ENCODE data around the gene MAFG.
"Not testable (repeated sequence)": the region's sequence is repeated elsewhere in the genome, so short reads cannot be mapped to it uniquely, and the experiment has no call there.

Gene MAFG

DNA sequence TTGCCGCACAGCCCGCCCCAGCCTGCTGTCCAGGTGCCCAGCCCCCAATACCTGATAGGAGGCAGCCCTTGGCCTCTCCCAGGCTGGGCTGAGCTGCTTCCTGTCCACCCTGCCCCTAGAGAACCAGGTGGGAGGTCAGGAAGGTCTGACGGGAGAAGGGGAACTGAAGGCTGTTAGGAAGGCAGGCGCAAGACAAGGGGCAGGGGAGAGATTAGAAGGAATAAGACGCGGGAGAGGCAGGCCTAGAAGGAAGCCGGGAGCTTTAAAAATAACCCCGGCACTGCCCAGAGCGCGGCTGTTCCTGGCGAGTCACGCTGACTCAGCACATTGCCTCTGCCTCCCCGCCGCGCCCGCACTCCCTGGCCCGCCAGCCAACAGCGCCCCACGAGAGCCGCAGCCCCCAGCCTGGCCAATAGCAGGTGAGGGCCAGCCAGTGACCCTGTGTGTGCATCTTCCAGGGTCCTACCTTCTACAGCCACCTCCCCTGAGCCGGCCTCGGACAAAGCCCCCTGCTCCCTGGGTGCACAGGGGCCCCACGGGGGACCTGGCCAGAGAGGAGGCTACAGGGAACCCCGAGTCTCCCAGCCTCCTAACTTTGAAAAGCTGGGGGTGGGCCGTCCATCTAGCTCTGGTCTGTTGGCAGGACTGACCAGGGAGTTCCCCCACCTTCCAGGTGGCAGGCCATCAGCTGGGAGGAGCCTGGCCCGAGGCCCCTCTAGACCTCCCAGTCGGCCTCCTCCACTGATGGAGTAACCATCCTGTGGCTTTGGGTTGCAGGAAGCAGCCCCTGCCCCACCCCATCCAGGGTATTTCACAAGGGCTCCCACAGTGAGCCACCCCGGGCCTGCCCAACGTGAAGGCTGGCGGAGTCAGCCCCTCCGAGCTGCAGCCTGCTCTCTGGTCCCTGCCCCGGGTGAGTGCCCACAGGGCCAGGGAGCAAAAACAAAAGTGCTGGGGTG lies 4.0 kb downstream of the MAFG start:
- DNase-seq (ENCODE audit: low read depth), result no peak

DNA sequence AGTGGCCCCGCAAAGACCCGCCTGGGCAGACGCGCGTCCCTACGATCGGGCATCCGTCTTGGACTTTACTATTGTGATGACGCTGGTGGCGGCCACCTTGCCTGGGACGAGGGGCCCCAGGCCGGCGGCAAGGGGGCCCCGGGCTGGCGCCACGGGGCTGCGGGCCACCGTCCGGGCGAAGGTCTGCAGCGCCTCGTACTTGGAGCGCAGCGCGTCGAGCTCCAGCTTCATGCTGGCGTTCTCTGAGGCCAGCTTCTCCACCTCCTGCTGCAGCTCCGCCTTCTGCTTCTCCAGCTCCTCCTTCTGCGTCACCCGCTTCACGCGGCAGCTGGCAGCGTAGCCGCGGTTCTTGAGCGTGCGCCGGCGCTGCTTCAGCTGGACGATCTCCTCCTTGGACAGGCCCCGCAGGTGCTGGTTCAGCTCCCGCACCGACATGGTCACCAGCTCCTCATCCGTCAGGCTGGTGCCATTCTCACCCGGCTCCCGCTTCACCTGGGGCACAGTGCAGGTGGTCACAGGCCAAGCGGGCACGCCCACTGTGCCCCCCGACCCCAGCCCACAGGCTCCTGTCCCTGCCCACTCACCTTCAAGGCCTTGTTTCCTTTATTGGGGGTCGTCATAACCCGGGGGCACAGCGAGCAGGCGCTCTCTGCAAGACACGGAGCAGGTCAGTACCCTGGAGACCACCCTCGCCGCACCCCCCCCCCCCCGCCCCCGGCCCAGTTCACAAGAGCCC lies 4.8 kb downstream of the MAFG start:
- DNase-seq (ENCODE audit: low read depth), result no peak

DNA sequence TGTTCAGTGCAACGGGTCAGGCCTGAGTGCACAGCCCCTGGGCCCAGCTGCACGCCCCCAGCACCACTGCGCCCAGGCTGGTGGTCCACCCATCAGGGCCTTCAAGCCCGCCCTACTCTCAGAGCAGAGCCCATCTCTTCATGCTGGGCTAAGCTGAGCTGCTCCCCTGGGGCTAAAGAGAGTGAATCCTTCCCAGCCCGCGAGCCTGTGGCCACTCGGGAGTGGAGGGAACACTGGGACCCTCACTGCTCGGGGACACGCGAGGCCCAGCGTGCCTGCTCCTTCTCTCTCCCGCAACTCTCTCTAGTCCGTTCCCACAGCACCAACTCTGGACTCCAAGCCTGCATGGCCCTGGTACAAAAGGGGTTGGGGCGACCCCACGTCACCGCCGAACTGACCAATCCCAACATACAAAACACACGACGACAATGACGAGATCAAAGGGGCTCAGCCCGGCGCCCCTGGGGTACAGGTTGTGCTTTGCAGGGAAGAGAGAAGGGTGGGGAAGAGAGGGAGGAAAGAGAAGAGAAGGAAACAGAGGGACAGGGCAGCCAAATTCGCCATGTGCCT lies 5.5 kb downstream of the MAFG start:
- DNase-seq (ENCODE audit: low read depth), result no peak

DNA sequence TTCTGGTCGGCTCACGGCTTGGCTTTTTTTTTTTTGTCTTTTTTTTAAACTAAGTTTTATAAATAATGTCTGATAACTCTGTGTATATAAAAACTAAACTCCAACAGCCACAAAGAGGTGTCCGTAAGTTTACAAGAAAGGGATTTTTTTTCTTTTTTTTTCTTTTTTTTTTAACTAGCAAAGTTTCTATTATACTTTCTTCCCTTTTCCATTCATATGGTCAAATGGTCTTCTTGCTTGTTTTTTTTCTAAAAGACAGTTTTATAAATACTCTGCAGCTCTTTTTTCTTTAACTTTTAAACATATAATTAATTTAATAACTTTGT lies 6.0 kb downstream of the MAFG start:
- no peak for DNase-seq (ENCODE audit: low read depth)

DNA sequence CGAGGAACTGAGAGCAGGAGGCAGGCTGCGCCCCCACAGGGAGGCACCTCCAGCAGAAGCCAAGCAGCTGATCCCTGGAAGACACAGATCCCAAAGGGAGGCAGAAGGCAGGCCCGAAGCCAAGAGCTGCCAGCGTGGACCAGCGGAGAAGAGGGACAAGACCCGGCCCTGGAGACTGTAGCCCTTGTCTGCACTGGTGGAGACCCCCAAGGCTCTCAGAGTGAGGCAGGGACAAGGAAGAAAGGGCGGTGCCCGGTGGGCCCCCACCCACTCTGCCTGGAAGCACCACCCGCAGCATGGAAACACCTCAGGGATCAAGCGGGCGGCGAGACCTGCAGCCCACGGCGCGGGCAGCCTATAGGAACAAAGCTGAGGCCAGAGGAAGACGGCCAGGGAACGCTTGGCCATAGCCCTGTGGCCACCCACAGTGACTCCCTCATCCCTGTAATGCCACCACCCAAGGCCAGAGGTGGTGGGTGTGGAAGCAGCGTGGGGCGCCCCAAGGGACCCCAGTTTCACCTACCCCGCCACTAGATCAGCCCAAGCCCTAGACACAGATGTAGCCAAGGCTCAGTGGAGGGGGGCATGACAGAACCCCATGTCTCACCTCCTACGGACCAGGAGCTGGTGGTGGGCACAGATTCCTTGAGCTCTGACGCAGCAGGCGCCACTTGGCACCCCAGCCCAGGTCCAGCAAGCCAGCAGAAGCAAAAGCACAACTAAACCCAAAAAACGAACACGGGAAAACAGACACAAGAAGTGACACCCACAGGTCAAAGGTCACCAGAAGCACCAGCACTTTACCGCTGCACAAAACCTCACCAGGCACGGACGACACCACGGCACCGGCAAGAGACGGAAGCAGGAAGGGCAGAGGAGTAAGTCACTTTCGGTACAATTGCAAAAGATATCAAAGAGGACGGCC lies 6.7 kb downstream of the MAFG start:
- DNase-seq (ENCODE audit: low read depth), result no peak

DNA sequence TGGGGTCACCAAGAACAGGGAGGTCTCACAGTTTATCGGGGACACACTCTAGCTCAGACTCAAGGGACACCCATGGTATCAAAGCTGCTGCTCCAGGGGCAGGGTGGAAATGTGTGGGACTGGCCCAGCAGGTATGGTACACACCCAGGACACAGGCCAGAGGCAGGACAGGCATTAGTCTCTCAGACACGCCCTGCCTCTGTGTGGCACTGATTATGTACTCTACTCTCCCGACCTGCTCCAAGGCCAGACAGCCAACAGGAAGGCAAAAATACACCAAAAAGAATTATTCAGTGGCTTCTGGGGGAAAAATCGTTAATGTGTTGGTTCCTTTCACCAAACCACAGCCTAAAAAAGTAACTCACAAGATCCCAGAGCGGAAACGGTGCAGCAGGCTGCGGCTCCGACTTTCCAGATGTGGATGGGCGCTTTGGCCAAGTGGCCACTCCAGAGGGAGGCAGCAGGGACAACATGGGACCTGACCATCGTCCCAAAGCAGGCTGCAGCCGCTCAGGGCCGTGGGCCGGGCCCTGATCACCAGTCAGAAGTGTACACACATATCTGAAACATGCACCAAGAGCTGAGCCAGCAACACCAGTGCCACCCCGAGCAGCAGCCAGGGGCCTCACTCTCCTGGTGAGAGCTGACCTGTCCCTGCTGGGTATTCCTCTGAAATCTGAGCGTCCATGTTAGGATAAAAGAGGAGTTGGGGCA lies 8.5 kb downstream of the MAFG start:
- no peak for DNase-seq (ENCODE audit: low read depth)

DNA sequence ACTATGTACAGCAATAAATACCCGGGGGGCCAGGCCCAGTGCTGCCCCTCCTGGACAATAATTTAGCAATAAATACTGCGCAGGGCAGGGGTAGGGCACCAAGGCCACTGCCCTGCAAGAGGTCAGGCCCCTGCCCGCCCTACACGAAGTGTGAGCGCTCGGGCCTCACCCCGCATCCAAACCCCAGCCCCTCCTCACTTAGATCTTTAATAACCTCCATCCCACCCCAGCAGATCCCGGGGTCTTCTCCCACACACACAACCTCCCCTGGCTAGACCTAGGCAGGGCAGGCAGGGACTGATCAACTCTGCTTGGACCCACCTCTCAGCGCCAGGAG lies 9.2 kb downstream of the MAFG start:
- not testable (repeated sequence) for DNase-seq (ENCODE audit: low read depth)

DNA sequence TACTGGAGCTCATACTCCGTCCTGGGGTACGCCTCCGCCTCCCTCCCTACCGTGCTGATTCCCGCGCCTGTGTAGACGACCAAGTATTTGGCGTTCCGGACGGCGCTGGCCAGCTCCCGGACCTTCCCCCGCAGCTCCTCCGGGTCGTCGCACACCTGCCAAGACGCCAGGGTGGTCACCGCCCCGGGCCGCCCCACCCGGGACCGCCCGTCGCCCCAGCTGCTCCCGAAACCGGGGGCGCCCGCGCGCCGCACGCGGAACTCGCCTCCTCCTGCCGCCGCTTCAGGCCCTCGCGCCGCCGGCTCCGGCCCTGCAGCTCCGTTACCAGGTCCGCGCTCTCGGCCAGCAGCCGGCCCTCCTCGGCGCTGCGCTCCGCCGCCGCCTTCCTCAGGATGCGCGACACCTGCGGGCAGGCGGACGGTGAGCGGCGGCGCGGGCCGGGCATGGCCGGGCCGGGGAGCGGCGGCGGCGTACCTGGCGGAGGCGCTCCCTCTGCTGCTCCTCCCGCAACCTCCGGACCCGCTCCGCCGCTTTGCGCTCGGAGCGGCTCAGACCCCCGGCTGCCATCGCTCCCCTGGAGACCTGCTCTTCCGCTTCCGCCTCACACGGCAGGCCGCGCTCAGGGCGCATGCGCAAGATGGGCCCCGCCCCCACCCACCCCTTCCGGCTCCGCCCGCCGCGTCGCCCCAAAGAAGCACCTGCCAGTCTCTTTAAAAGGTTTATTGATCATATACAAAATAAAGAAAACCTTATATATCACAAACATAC lies 9.8 kb downstream of the MAFG start, which contains the start of gene SIRT7:
Gene SIRT7 (minus strand): TSS at position 612 of the 768 bp plus-strand sequence. CDS start 45 bp downstream, at position 567.
- peak; percentile 67 for DNase-seq (ENCODE audit: low read depth)

DNA sequence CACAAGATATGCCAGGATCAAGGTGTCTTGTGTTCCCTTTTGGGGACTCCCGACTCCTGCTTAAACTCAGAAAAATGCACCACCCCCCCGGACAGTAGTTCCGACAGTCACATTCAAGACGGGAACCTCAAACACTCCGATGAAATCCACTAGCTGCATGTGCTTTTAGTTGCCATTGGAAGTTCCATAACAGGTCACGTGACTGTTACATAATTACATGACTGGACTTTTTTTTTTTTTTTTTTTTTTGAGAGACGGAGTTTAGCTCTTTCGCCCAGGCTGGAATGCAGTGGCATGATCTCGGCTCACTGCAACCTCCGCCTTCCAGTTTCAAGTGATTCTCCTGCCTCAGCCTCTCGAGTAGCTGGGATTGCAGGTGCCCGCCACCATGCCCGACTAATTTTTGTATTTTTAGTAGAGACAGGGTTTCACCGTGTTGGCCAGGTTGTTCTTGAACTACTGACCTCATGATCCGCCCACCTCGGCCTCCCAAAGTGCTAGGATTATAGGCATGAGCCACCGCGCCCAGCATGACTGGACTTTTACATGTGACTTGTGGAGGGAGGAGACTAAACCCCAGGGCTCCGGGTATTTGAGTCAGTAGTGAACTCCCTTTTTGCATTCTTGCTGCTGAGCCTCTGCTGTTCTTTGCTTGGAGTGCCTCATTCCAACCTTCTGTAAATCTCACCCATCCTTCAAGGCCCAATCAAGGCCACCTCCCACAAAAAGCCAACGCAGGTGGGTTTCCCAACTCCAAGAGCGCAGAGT lies 11.1 kb downstream of the MAFG start:
- no peak for DNase-seq (ENCODE audit: low read depth)

DNA sequence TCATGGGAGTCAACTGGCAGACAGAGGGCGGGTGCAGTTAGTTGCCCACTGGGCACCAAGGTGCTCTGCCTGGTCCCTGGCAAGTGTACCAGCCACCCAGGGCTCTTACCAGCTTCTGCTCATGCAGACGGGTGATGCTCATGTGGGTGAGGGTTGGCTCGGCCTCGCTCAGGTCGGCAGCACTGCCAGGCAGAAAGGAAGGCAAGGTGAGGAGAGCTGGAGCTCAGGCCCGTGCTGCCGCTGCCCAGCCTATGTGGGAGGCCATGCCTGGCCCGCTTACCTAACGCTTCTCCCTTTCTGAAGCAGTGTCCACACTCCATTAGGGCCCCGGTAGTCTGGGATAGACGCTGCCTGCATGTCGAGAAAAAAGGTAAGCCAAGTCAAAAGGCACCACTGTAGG lies 12.2 kb downstream of the MAFG start:
- no peak for DNase-seq (ENCODE audit: low read depth)

DNA sequence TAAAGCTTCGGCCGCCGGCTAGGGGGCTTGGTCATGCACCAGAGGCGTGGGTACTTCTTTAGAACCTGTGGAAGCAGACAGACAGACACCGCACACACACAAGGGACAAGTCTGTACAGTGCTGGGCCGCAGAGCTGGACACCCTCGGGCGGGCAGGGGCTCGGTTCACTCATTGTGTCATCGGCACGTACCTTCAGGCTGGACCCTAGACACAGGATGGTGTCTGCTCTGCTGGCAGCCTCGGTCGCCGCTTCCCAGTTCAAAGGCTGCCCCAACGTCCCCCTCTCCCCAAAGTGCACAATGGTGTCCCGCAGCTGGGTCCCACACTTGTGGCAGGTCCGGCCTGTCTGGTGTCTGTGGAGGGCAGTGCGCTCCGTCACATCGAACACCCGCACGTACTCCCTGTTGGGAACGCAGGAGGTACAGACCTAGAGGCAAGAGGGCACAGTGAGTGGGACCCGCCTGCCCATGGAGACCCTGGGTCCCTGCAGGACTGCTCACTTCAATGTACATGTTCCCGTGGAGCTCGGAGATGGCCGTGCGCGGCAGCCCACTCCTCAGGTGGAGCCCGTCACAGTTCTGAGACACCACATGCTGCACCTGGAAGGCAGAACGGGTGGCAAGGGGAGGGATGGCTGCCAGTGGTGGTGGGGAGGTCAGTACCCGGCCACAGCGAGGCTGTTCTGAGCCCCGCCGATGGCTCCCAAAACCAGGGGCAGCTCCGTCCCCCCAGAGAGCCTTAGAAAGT lies 13.3 kb downstream of the MAFG start:
- DNase-seq (ENCODE audit: low read depth), result no peak

DNA sequence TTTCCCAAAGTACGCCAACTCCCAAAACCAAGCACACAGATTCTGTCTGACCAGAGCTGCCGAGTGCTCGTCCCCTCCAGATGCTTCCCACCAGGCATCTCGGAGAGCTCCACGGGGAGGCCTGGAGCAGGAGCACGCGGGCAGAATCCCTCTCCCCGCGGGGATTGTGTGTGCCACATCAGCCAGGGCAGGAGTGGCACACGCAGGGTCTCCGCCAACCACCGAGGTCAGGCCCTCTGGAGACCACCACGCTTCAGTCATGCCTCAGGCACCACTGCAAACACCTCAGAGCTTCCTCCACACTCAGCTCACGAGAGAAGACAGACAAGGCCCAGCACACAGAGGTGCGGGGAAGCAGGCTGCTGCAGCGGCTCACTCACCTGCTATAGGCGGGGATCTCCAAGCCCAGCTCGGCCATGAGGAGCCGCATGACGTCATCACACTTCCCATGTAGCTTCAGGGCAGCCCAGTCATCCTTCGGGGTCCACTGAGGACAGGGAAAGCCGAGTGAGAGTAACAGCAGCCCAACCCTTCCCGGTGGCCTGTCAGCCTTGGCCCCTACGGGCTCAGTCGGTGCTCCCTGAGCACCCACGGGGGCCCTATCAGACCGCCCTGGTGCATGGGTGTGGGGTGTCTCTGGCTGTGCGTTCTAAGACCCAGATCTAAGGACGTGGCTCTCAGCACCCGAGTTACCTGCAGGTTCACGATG lies 14.0 kb downstream of the MAFG start:
- DNase-seq (ENCODE audit: low read depth), result no peak

DNA sequence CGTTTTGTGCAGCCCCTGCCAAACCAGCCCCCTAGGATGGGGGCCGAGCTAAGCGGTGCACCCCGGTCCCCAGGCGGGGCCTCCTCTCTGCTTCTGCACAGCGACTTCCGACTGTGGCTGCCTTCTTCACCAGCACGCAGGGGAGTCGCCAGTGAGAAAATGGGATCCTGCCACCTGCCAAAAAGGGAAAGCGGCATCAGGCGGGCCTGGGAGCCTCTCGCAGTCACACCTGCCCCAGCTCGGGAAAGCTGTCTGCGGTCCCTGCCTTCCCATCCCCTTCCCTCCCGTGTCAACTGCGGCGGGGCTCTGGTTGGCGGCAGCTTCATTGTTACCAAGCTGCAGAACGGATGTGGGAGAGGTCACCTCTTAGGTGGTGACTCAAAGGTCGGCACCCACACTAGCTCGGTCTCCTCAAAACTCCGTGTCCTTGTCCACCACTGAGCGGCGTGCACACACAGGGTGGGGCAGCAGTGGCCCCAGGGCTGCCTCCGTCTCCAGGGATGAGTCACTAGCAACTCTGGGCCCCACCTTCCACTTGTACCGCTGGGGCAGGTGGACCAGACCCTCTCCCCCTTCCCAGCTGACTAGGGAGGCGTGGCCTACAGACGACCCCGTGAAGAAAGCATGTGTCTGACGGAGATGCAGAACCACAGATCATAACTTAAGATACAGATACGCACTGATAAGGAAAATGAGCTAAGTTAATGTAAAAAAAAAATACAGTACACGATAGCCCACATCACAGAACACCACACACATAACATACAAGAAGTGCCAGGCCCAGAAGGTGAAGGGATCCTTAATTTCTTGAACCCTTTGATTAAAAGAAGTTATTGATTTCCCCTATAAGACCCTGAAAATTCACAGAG lies 14.9 kb downstream of the MAFG start:
- no peak for DNase-seq (ENCODE audit: low read depth)

DNA sequence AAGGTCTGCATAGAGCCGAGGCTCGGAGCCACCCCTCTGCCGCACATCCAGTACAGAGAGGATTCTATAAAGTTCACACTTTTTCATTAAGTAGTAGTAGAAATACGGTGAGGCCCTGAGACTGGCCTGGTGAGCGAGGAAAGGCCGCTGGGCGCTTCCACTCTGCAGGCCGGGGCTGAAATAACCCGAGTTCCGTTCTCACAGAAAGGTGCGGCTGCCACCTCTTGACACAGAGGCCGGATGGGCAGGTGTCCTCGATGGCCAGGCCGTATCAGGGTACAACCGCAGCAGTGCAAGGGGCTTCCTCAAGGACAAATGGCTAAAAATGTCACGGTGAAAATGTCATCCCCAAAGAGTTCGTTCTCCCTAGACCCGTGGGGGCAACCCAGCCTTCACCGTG lies 15.6 kb downstream of the MAFG start:
- no peak for DNase-seq (ENCODE audit: low read depth)

DNA sequence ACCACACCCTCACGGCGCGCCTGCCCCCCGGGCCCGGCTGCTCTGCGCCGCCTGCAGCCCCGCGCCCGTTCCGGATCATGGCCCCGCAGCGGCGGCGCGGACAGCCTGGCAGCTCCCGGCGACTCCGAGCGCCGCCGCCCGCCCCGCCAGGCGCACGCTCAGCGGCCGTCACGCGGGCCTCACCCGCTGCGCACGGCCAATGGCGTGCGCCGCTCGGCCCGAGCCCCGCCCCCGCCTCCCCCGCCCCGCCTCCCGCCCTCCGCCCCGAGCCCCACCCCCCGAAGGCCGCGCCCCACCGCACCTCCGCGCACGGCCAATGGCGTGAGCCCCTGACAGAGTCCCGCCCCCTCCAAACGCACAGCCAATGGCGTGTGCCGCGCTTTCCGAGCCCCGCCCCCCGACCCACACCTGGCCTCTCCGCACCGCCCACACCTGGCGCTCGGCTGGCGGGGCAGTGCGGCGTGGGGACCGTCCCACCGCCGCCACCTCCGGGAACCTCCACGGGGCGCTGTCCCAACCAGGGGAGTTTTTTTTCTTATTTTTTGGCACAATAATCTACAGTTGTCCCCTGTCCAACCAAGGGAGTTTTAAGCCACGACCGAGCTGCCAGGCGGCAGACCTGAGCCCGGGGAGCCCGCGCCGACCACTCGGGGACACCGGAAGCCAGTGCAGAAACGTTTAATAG lies 16.1 kb downstream of the MAFG start, which contains the start of gene PCYT2:
Gene PCYT2 (minus strand): TSS at position 123 of the 685 bp plus-strand sequence. CDS start 44 bp downstream, at position 79.
- DNase-seq (ENCODE audit: low read depth), result peak; percentile 85

DNA sequence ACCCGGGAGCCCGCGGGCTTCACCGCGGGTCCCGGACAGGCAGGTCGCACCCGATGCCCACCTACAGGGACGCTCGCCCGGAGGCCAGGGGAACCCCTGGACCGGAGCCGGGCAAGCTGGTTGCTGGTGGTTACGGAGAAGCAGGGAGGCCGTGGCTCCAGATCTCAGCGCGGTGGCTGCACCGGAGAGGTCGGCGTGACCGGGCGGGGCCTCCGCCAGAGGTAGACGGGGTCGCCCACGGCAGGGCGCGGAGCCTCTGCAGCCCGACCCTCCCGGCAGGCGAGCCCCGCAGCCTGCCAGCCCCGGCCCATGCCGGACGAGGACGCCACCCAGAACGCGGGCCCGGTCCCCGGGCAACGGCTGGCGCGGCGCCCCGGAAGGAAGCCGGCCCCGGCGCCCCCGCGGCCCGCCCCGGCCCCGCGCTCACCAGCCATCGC lies 16.7 kb downstream of the MAFG start:
- DNase-seq (ENCODE audit: low read depth), result no peak

All from activated gamma-delta T cell treated with anti-CD3 and anti-CD28 coated beads, Interleukin-2, amount 50 U/mL, for 16 hours (primary cell).